ENCODE results near the gene MAP1LC3B.

DNA sequence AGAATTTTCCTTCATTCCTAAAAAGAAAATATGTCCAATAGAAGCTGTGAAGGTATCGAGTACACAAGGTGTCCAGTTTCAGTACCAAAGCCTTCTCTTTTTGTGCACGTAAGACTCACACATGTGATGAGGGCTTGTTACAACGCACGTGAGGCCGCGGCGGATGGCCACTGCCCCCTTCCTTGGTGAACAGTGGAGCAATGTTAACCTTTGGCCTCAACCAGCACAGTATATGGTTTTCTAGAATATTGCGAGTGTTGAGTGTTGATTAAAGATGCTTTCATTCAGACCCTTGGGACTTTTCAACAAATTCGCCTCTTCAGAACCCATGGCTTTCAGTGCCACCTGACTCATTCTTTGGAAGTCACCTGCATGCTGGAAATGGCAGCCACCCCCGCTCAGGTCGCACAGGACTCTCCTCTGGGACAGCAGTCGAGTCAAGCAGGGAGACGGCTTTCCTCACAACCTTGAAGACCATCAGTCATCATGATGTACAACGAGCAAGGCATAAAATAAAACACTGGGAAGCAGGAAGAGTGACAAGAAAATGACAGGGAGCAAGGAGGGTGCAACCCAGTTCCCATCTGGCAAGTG, 14.5 kb downstream of the MAP1LC3B start:
- TF ChIP-seq CTCF (IDR thresholded peaks at IDR 0.05), result no peak
- no peak for TF ChIP-seq POLR2A (IDR thresholded peaks at IDR 0.05)
- TF ChIP-seq POLR2AphosphoS5 (IDR thresholded peaks at IDR 0.05), result no peak
